GM18520 (cell line): Measurements from ENCODE around the gene KLHDC8A.
"Not testable (repeated sequence)": the region's sequence is repeated elsewhere in the genome, so short reads cannot be mapped to it uniquely, and the experiment has no call there.

Source experiments
- ATAC-seq: cut with Tn5 transposase; IDR thresholded peaks from one replicate; pipeline ENCODE4 v1.9.1; 2021; ENCODE audit not compliant: unreplicated experiment

The KLHDC8A gene, protein sequence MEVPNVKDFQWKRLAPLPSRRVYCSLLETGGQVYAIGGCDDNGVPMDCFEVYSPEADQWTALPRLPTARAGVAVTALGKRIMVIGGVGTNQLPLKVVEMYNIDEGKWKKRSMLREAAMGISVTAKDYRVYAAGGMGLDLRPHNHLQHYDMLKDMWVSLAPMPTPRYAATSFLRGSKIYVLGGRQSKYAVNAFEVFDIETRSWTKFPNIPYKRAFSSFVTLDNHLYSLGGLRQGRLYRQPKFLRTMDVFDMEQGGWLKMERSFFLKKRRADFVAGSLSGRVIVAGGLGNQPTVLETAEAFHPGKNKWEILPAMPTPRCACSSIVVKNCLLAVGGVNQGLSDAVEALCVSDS

DNA sequence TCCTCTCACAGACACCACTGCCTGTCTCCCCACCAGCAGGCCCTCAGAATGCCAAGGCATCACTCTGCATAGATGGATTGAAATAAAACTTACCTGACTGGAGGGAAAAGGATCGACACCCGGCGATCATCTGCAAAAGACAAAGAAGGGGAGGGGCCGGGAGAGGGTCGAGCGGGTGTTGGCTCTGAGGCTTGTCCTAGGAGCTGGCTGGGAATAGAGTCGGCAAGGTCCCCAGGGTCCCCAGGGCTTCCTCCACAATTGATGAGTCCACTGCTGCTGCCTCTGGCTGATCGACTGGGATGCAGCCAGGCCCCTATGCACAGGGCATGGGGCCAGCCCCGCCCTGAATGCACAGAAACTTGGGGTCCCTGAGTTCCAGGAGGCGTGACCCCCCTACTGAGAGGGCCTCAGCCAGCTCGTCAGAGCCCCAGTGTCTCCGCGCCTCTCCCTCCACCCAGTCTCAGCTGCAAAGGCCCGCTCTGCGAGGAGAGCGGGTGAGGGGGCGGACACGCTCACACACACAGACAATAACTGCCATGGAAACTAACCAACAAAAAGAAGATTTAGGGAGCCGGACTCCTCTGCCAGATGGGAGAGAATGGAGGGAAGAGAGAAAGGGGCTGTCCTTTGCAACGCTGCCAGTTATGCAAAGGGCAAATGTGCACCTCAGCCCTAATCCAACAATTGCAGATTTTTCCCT is at the start of gene KLHDC8A:
KLHDC8A (minus strand) TSS at position 483 of the 700 bp plus-strand sequence. CDS start 13,318 bp downstream, outside the sequence.
- ATAC-seq: no peak

- not testable (repeated sequence) for ATAC-seq
These were observed 49.5 kb upstream of the KLHDC8A start for GRCh38 chr1:205406252-205406651.

GRCh38 chr1:205404484-205404883 is 47.8 kb upstream of the KLHDC8A start:
- not testable (repeated sequence) for ATAC-seq

DNA sequence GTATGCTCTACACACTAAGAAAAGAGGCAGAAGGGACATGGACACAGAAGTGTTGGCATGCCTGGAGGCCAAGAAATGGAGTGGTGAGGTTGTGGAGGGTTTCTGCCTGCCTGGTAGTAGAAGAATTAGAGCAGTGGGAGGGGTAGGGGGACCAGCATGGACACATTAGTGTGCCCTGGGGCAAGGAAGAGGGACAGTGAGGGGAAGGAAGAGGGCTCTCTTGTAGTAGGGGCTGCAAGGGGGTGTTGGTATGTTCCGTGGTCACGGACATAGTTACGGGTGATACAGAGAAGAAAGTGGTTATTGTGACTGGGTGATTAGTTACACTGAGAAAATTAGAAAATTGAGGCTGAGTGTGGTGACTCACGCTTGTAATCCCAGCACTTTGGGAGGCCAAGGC is 41.9 kb upstream of the KLHDC8A start:
- ATAC-seq: no peak

GRCh38 chr1:205396967-205397616 is 40.4 kb upstream of the KLHDC8A start:
- ATAC-seq: no peak

DNA sequence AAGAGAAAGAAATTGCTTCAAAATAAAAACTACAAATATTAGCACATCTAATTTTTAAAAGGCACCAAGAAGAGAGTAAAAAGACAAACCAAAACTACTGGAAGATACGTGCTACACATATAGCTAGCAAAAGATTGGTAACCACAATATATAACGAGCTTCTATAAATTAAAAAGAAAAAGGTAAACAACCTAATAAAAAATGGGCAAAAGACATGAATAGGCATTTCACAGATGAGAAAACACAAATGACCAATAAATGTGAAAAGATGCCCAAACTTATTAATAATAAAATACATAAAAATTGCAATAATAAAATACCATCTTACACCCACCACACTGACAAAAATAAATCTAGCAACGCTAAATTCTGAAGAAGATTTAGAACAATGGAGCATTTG is 38.9 kb upstream of the KLHDC8A start:
- ATAC-seq: no peak

DNA sequence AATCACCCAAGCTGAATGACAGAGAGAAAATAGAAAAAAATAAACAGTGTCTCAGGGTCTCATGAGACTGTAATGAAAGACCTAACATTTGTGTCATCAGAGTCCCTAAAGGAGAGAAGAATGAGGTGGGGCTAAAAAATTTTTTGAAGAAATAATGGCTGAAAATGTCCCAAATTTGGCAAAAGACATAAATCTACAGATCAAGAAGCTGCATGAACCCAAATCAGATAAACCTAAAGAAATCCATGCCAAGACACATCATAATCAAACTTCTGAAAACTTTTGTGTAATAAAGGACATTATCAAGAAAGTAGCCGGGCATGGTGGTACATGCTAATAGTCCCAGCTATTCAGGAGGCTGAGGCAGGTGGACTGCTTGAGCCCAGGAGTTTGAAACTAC is 35.9 kb upstream of the KLHDC8A start:
- no peak for ATAC-seq

DNA sequence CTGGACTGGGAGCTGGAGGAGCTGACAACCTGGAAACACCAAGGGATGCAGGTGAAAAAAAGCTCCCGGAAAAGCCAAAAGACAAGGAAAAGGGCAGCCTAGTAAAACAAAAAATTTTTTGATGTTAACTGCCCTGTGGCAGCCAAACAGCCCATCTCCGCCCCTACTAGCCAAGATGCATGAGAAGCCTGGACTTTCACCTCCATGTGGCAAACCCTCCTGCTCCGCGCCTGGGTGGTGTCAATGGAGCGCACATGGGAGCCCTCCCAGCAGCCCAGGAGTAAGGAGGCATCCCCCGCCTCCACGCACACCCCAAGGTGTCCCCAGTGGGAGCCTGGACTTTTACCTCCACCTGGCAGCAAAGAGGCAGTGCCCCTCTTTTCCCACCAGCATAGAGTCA is 34.7 kb upstream of the KLHDC8A start:
- ATAC-seq: no peak

DNA sequence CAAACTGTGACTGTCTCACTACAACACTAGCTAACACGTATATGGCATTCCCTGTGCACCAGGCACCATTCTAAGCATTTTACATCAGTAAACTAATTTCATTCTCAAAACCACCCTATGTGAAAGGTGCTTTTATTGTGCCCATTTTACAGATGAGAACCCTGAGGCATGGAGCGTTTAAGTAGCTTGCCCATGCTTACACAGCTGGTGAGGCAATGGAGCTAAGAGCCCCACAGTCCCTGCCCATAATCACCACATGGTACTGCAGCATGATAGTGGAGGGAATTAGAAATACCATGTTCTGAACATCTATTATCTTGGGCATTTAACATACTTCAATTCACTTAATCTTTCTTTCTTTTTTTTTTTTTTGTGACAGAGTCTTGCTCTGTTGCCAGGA is 31.1 kb upstream of the KLHDC8A start:
- ATAC-seq: no peak

GRCh38 chr1:205382990-205383389 is 26.3 kb upstream of the KLHDC8A start:
- not testable (repeated sequence) for ATAC-seq

DNA sequence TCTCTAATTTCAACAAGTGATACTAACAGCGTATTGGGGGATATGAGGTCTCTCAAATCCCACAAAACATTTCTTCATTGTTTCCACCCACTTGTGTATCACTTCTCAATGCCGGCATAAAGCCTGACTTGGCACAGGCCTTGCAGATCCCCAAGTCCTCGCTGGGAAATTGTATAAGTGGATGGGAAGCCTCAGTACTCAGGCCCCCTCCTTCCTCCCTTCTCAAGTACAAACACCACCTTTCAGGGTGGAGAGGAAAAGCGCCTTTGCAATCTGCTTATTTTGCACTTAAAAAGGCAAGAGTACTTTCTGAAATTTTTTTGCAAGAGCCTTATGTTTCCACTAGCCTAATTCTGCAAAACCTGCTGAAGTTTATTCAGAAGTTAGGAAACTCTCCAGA is 25.8 kb upstream of the KLHDC8A start:
- no peak for ATAC-seq

- ATAC-seq: no peak
These were observed 24.6 kb upstream of the KLHDC8A start for GRCh38 chr1:205381305-205381704.

GRCh38 chr1:205380882-205381281 is 24.2 kb upstream of the KLHDC8A start:
- ATAC-seq: no peak

DNA sequence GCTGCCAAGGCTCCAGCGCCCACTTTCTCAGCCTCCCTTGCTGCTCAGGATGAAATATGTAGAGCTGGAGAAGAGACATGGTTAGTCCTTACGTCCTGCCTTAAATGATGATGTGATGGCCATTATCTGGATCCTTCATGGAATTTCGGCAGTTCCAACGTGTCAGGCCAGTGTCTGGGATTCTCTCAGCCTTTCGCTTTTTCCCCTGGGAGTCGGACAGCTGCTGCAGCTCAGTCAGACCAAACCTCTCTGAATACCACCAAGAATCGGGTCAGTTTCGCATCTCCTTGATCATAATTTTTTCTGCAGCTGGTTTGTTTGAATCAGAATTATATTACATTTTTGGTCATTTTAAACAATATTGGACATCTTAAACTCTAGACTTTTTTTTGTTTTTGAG is 22.3 kb upstream of the KLHDC8A start:
- no peak for ATAC-seq

DNA sequence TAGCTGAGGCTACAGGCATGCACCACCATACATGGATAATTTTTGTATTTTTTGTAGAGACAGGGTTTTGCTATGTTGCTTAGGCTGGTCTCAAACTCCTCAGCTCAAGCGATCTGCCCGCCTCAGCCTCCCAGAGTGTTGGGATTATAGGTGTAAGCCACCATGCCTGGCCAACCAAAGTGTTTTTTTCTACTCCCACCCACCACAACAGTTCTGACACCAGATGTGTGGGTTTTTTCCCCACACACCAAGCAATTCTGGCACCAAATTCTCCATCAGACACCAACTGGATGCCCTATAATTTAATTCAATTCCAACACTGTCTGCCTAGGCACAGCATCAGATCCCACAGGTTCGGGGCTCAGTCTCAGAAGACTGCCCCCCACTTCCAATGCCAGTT is 20.6 kb upstream of the KLHDC8A start:
- ATAC-seq: no peak

GRCh38 chr1:205376739-205377138 is 20.0 kb upstream of the KLHDC8A start:
- ATAC-seq: no peak

GRCh38 chr1:205375835-205376545 is 19.3 kb upstream of the KLHDC8A start:
- no peak for ATAC-seq

DNA sequence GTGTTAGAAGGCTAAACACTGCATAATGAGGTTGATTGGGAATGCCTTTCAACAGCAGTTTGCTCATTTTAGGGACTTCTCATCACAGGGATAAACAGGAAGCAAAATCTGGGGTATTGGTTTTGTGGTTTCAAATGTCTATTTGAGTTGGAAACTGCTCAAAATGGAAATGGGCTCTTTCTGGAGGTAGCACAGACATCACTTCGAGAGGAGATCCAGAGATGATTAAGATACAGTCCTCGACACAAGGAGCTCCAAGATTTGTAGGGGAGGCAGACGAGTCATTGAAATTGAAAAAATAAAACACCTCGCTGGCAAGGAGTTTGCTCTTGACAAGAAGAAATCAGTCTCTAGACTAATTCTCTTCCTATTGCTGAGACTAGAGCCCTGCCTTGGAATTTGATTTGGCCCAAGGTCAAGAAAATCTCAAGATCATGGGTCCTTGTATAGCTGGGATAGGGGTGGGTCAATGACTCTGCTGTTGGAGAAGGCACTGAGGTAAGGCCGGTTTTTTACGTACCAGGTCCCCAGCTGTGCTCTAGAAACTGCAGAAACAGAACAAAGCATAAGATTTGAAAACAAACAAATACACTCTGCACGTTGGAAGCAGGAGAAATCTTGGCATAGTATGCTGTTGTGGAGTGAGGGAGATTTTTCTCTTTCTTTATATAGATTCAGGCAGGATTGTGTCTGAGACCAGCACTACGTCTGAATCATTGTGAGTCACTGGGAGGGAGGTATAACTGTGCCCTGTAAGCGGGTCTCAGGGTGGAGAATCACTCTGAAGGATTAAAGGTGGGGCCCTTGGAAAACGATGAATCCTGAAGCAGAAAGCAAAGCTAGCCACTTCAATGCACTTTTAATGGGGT is 17.7 kb upstream of the KLHDC8A start:
- no peak for ATAC-seq

DNA sequence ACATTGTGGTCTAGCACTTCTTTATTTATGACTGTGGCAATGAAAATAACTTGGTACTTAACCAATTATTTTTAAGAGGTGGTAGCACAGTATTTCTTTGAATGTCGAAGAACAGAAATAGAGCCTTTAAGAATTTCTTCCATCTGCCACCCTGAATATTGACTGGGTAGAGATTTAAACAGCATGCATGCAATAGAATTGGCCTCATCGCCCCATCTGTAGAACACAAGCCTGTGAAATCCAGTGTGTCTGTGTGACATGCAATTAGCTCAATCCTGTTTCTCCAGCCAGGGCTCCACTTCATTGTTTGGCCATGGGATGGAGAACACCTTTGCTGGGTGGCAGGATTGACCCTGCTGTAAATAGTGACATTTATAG is 17.1 kb upstream of the KLHDC8A start:
- no peak for ATAC-seq

DNA sequence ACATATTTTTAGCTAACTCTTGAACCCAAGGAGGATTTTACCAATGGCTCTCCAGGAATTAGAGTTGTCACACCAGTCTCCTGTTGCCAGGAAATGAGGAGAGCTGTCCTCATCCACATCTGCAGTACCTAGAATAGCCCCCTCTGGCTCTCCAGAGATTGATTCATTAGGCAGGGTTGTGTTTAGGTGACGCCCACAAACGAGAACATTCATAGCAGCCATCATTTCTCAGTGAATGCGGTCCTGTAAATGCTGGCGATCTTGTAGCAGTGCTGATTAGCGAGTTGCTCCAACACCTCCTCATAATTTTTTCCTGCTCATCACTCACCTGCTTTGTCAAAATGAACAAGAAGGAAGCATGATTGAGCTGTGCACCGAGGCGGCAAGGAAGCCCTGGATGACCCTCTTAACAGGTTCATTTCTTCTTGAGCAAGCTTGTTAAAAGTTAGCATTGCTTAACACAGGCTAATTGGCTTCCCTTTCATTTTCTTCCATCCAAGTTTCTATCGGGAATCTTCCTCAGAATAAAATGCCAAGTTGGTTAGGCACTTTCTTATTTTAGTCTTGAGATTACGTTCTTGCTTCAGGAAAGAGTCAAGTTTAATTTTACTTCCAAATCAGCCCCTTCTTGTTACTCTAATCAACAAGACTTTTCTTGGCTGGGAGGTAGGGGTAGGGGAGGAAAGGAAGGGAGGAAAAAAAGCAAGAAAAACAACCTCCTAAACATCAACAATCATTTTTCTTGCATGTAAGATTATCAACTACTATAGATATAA is 16.5 kb upstream of the KLHDC8A start:
- no peak for ATAC-seq
